ENCODE results near the gene GABRB2. TPM values are rescaled to one million over a fixed set of nuclear protein-coding genes. Genes with fewer than 3 reads are reported as not detected.
"Not testable (repeated sequence)": the region's sequence is repeated elsewhere in the genome, so short reads cannot be mapped to it uniquely, and the experiment has no call there.

Gene GABRB2
- total and polyA plus RNA-seq, 12 donors, result under 0.01 to 0.42 (median 0.18) TPM; not detected in 2

- whole genome bisulfite sequencing, 2 donors, result 69 to 73% methylated on average over 4 of the region's 4 CpGs
- ATAC-seq (no peak), DNase-seq (no peak)
- intact Hi-C loops (cut with DNase I), result no loop called here
- Histone ChIP-seq H3K36me3 (no peaks in the 10 kb centered on the region), H3K4me1 (no peaks in the 10 kb centered on the region), H3K9me3 (no peaks in the 10 kb centered on the region), H3K27me3 (no peaks in the 10 kb centered on the region), H3K27ac (no peak overlapping the region), H3K4me3 (no peak overlapping the region)
- no peak for TF ChIP-seq CTCF (IDR thresholded peaks at IDR 0.05)
Measured at GRCh38 chr5:161246749-161247148, 299.8 kb downstream of the GABRB2 start.

- H3K36me3 ChIP-seq; H3K9me3 ChIP-seq; intact Hi-C loops (cut with DNase I); H3K4me3 ChIP-seq; H3K27ac ChIP-seq; H3K27me3 ChIP-seq; ATAC-seq; DNase-seq; H3K4me1 ChIP-seq: not testable (repeated sequence)
- WGBS, 2 donors, result 66% methylated on average over 5 of the region's 5 CpGs
Measured at GRCh38 chr5:161245846-161246245, 300.7 kb downstream of the GABRB2 start.

Other genes with a start within 250 kb of the GABRB2 start
- gene GABRA6, start 139.0 kb upstream of the GABRB2 start, total RNA-seq, result not detected
- gene GABRA6, start 139.0 kb upstream of the GABRB2 start, polyA plus RNA-seq, result not detected

Data from heart right ventricle (tissue), 16 donors.